HG03342 (cell line): ENCODE results near the gene CD99.
"Not testable (repeated sequence)": the region's sequence is repeated elsewhere in the genome, so short reads cannot be mapped to it uniquely, and the experiment has no call there.

ENCODE experiments used
- ATAC-seq: cut with Tn5 transposase; IDR thresholded peaks from one replicate; pipeline ENCODE4 v1.9.1; 2021; ENCODE audit warnings: mild to moderate bottlenecking, moderate library complexity; ENCODE audit not compliant: unreplicated experiment

The CD99 gene

DNA sequence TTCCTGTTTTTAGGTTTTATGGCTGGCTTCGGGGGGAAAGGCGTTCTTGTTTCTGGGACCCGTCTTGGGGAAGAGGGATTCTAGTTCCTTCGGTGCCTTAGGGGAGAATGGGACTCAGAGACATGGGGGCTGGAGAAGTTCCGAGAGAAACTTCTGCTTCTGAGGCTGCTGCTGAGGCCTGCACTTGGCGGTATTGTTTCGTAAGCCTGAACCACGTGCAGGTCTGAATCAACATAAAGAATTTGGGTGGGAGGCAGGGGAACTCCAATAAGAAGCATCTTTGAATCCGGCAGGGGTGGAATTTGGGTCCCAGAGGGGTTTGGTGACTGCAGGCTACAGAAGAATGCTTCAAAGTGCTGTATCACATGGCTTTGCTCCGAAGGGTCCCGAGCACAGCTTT lies 75.8 kb downstream of the CD99 start:
- ATAC-seq = no peak

GRCh38 chrX:2767631-2768455 lies 76.7 kb downstream of the CD99 start:
- no peak for ATAC-seq

GRCh38 chrX:2769615-2770014 lies 78.5 kb downstream of the CD99 start:
- ATAC-seq = no peak

GRCh38 chrX:2773166-2774055 lies 82.3 kb downstream of the CD99 start:
- ATAC-seq = not testable (repeated sequence)

DNA sequence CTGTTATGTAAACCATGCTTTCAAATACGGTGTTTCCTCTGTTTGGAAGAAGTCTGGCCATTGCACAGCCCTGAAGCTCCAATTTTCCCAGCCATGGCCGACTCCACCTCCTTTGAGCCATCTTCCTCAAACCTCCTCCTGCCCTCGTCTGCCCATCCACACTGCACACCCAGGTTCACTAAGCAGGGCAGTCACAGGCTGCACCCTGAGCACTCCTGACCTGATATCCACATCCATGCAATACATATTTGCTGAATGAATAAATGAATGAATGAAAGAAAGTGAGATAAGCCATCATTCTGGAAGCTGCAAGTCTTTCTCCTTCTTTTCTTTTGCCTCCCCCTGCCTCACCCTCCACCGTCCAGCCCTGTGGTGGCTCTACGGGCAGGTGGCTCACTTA lies 83.0 kb downstream of the CD99 start:
- no peak for ATAC-seq

DNA sequence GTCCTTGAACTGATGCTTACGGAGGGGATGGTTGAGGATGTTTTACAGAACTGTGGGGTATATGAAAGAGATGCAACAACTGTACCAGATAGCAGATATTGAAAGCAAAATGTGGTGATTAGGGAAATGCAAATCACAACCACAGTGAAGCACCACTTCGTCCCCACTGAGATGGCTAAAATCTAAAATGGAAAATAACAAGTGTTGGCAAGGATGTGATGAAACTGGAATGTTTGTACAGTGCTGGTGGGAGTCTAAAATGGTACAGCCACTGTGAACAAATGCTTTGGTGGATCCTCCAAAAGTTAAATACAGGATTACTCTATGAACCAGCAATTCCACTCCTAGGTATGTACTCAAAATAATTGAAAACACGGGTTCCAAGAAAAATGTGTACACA lies 83.7 kb downstream of the CD99 start:
- no peak for ATAC-seq

DNA sequence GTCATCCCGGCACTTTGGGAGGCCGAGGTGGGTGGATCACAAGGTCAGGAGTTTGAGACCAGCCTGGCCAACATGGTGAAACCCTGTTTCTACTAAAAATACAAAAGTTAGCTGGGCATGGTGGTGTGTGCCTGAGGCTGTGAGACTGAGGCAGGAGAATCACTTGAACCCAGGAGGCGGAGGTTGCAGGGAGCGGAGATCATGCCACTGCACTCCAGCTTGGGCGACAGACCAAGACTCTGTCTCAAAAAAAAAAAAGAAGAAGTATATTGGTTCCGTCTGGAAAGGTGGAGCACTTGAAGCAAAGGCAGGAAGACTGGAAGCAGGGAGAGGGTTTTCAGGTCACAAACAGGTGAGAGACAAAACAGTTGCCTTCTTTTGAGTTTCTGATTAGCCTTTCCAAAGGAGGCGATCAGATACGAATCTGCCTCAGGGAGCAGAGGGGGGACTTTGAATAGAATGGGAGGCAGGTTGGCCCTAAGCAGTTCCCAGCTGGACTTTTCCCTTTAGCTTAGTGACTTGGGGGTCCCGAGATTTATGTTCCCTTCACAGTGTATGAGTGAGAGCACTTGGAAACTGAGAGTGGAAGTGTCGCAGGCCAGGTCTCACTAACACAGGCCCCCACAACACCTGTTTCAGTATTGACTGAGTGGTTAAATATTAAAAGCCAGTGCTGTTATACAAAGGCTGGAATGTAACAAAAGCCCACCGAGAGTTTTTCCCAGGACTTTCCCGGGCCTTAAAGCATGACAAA lies 89.6 kb downstream of the CD99 start:
- peak; percentile 51 for ATAC-seq

DNA sequence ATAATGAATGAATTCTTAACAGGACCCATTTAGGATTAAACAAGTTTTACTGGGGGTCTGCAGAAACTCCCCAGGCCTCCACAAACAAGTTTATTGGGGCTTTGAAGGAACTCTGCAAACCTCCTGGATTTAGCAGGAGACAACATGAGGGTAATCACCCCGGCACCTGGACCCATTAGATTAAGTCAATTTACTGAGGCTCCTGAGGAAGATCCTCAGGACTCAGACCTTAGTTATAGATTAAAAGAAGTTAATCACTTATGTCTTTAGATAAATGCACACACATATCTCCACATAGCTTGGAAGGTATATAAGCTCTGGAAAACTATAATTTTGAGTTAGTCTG lies 90.1 kb downstream of the CD99 start:
- ATAC-seq = peak; percentile 8

- ATAC-seq = peak; percentile 48
Measured at GRCh38 chrX:2781698-2782097, 90.6 kb downstream of the CD99 start.

DNA sequence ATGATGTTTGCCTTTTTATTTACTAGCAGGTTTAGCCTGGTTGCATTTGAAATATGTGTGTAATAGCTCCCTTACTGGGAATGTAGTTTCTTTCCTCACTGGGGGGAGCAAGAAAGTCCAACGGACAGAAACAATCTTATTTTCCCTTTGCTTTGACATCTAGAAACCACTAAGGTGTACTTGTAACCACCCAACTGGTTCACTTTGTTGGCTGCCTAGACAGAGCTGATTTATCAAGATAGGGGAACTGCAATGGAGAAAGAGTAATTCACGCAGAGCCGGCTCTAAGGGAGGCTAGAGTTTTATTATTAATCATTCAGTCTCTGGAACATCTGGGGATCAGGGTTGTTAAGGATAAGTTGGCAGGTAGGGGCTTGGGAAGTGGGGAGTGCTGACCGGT lies 91.1 kb downstream of the CD99 start:
- peak; percentile 35 for ATAC-seq

DNA sequence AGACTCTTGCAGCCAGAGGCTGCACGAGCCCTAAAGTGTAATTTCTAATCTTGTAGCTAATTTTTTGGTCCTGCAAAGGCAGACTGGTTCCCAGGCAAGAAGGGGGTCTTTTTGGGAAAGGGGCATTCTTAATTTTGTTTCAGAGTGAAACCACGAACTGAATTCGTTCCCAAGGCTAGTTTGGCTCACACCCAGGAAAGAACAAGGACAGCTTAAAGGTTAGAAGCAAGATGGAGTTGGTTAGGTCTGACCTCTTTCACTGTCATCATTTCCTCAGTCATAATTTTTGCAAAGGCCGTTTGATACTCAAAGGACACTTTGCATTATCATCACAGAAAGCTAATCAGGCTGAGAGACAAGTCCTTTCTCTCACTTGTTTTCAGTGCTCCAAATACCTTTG lies 91.7 kb downstream of the CD99 start:
- ATAC-seq = no peak

DNA sequence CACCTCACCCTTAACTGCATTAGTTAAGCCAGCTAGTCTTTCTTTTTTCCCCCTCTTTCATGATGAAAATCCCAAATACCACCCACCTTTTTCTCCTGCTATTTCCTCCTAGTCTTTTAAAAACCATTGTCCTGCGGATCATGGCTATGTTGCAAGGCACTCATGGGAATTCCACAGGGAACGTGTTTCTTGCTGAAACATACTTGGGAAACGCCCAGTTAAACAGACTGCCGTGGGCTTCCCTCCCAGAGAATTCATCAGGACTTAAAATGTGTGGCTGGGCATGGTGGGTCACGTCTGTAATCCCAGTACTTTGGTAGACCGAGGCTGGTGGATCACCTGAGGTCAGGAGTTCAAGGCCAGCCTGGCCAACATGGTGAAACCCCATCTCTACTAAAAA lies 92.9 kb downstream of the CD99 start:
- ATAC-seq = no peak

GRCh38 chrX:2785538-2785937 lies 94.4 kb downstream of the CD99 start:
- no peak for ATAC-seq

DNA sequence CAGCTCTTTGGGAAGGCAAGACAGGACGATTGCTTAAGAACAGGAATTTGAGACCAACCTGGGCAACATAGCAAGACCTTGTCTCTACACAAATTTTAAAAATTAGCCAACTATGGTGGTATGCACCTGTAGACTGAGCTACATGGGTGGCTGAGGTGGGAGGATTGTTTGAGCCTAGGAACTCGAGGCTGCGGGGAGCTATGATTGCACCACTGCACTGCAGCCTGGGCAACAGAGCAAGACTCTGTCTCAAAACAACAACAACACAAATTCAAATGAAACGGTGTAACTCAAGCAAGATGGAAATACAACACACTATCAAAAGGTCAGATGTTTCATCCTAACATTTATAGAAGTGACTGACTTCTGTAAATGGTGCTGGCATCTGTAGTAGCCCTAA lies 97.9 kb downstream of the CD99 start:
- ATAC-seq = no peak

DNA sequence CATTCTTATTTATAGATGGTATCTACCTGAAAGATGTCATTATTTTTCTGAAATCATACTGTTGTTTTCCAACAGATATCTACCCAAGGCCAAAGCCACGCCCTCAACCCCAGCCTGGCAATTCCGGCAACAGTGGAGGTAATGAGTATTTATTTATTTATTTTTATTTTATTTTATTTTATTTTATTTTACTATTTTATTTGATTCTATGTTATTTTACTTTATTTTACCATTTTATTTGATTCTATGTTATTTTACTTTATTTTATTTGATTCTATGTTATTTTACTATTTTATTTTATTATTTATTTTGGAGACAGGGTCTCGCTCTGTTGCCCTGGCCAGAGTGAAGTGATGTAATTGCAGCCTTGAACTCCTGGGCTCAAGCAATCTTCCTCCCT lies 98.5 kb downstream of the CD99 start:
- no peak for ATAC-seq
